ENCODE measurements around the gene FEZF2. TPM values are rescaled to one million over a fixed set of nuclear protein-coding genes. Genes with fewer than 3 reads are reported as not detected.

FEZF2 gene
- total and polyA plus RNA-seq, 2 of the 13 experiments (the other 11 are each of a cell fraction or from before 2014, with no cell fraction given): not detected

DNA sequence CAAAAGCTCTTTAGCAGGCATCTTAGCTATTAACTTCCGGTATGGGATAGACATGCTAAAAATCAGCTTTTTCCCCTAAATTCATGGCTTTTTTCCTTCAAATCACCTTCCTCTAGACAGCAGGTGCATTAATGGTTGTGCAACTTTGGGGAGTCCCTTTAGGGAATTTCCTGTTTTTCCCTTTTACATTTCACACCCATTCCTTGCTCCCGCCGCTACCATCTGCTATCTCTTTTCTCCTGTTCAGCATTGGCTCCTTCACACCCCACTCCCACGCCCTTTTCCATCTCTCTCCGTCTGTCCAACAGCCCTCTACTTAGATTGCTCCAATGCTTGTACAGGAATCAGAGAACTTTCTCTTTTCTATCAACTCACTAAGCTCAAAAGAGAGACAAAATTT lies 43.4 kb downstream of the FEZF2 start:
- ATAC-seq (no peak), FAIRE-seq (no peak), DNase-seq (ENCODE audit: low spot score) (no peak)
- no peak overlapping the region for H3K9ac ChIP-seq (ENCODE audit: insufficient read depth, low read depth, low read length)
- H3K4me2 ChIP-seq (ENCODE audit: low read depth, low read length): no peak overlapping the region
- H3K4me1 ChIP-seq (ENCODE audit: insufficient read depth, low read length): no peaks in the 10 kb centered on the region
- H3K36me3 ChIP-seq (replicated peaks in 1 of 2; ENCODE audit: control insufficient read depth in 1 of 2, insufficient read depth in 2 of 2, low read length in 2 of 2): no peaks in the 10 kb centered on the region
- no peak overlapping the region for H2AFZ ChIP-seq (ENCODE audit: low read length)
- in situ Hi-C loops (cut with HindIII; ENCODE audit: extremely low pct_ligation_motif_present, low pct_unique_long_range_greater_than_20kb): loop anchor here (5.0 kb wide), 1 partner anchor 227 kb away; no protein-coding TSS in a partner anchor
- TF ChIP-seq BORCS8-MEF2B (CRISPR knock-in tag; IDR thresholded peaks at IDR 0.05): no peak
- TF ChIP-seq ZNF333 (CRISPR knock-in tag; IDR thresholded peaks at IDR 0.05; ENCODE audit: borderline replicate concordance): no peak
- no peak for TF ChIP-seq NFIC (IDR thresholded peaks at IDR 0.05; ENCODE audit: low read length)
- no peak for TF ChIP-seq NFKBIZ (CRISPR knock-in tag; IDR thresholded peaks at IDR 0.05)
- TF ChIP-seq, protein P1, sequence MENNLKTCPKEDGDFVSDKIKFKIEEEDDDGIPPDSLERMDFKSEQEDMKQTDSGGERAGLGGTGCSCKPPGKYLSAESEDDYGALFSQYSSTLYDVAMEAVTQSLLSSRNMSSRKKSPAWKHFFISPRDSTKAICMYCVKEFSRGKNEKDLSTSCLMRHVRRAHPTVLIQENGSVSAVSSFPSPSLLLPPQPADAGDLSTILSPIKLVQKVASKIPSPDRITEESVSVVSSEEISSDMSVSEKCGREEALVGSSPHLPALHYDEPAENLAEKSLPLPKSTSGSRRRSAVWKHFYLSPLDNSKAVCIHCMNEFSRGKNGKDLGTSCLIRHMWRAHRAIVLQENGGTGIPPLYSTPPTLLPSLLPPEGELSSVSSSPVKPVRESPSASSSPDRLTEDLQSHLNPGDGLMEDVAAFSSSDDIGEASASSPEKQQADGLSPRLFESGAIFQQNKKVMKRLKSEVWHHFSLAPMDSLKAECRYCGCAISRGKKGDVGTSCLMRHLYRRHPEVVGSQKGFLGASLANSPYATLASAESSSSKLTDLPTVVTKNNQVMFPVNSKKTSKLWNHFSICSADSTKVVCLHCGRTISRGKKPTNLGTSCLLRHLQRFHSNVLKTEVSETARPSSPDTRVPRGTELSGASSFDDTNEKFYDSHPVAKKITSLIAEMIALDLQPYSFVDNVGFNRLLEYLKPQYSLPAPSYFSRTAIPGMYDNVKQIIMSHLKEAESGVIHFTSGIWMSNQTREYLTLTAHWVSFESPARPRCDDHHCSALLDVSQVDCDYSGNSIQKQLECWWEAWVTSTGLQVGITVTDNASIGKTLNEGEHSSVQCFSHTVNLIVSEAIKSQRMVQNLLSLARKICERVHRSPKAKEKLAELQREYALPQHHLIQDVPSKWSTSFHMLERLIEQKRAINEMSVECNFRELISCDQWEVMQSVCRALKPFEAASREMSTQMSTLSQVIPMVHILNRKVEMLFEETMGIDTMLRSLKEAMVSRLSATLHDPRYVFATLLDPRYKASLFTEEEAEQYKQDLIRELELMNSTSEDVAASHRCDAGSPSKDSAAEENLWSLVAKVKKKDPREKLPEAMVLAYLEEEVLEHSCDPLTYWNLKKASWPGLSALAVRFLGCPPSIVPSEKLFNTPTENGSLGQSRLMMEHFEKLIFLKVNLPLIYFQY (CRISPR knock-in tag; IDR thresholded peaks at IDR 0.05; ENCODE audit: borderline replicate concordance): no peak
- TF ChIP-seq, protein P2, sequence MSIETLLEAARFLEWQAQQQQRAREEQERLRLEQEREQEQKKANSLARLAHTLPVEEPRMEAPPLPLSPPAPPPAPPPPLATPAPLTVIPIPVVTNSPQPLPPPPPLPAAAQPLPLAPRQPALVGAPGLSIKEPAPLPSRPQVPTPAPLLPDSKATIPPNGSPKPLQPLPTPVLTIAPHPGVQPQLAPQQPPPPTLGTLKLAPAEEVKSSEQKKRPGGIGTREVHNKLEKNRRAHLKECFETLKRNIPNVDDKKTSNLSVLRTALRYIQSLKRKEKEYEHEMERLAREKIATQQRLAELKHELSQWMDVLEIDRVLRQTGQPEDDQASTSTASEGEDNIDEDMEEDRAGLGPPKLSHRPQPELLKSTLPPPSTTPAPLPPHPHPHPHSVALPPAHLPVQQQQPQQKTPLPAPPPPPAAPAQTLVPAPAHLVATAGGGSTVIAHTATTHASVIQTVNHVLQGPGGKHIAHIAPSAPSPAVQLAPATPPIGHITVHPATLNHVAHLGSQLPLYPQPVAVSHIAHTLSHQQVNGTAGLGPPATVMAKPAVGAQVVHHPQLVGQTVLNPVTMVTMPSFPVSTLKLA (IDR thresholded peaks at IDR 0.05): no peak
- ChIA-PET POLR2A (no interaction called here), CTCF (ENCODE audit: low intra/inter-chr PET ratio, low total read pairs) (no interaction called here)
- no peak overlapping the region for H3K27ac ChIP-seq (ENCODE audit: extremely low read length, insufficient read depth, low read length)
- H4K20me1 ChIP-seq (ENCODE audit: insufficient read depth, low read length): no peaks in the 10 kb centered on the region
- H3K27me3 ChIP-seq (ENCODE audit: control insufficient read depth in 1 of 2, insufficient read depth in 2 of 2, low read length in 2 of 2): no peaks in the 10 kb centered on the region
- no peaks in the 10 kb centered on the region for H3K79me2 ChIP-seq (ENCODE audit: insufficient read depth, low read length)
- intact Hi-C loops (cut with micrococcal nuclease; ENCODE audit: unreplicated experiment): no loop called here
- H3K9me3 ChIP-seq (ENCODE audit: low read length): no peaks in the 10 kb centered on the region
- 24% methylated on average over 5 of the region's 5 CpGs for WGBS (ENCODE audit: low lambda C conversion rate)
- no peak overlapping the region for H3K4me3 ChIP-seq (replicated peaks in 1 of 3; ENCODE audit: insufficient read depth in 1 of 3, low read depth in 2 of 3, low read length in 3 of 3)
- no TSS peak for BruUV-seq (replicated peaks)
